K562 (cell line): ENCODE data around the gene EFCC1. TPM values are rescaled to one million over a fixed set of nuclear protein-coding genes. Genes with fewer than 3 reads are reported as not detected.
A peak's percentile ranks its signal among the peaks of the same experiment; 100 is the strongest.

Source experiments
- ATAC-seq: fragments of 200-7000 bp; cut with Tn5 transposase; 3 replicates; pipeline ENCODE4 v1.9.1; 2020; ENCODE audit warnings: moderate library complexity
- Bru-seq: library from RNA; stranded (reverse); fragments of 400-500 nt; gene quantifications from one replicate; lab custom pipeline; 2021; lab: Mats Ljungman, UMichigan
- BruChase-seq, 2 experiments: library from RNA; stranded (reverse); fragments of 400-500 nt; gene quantifications; one replicate each; lab custom pipeline; 2021; lab: Mats Ljungman, UMichigan
- BruUV-seq: library from RNA; stranded (reverse); fragments of 400-500 nt; replicated peaks from 2 replicates; lab custom pipeline; 2021; lab: Mats Ljungman, UMichigan
- CTCF ChIA-PET: fragments of 300-600 bp; formaldehyde crosslinking; extraction: SDS; loops from one replicate; lab custom pipeline; 2021; ENCODE audit warnings: low intra/inter-chr PET ratio; lab: Yijun Ruan, JAX
- POLR2A ChIA-PET: fragments of 300-600, 350-650 bp; sonication (Branson Sonifier 250); formaldehyde crosslinking; extraction: SDS; loops from one replicate; lab custom pipeline; 2021; ENCODE audit warnings: antibody characterized with exemption, inconsistent platforms; lab: Yijun Ruan, JAX
- DNase-seq, 4 experiments: peaks; one replicate each; pipeline versions ENCODE4 v3.0.0 to v3.0.0-alpha.2; 2011 to 2018; ENCODE audit warnings: low spot score in 3 of 4, mixed read lengths in 3 of 4; ENCODE audit errors: extremely low read depth in 1 of 4
- FAIRE-seq: peaks from 2 replicates; lab custom pipeline; 2011; peaks lifted over from hg19 to GRCh38; lab: Jason Lieb, UNC
- H2AFZ ChIP-seq: 2 replicates; pipeline ENCODE4 v1.6.0; 2011; ENCODE audit warnings: low read depth, low read length, control low read depth, inconsistent platforms
- H3K27ac ChIP-seq: fragments of 200-600 bp; 3 replicates; pipeline ENCODE4 v1.8.0; 2011; ENCODE audit warnings: low read depth, mild to moderate bottlenecking, control low read depth, inconsistent platforms, low read length, moderate library complexity, mixed read lengths; ENCODE audit errors: extremely low read depth
- H3K27me3 ChIP-seq, 2 experiments: fragments of 300-600 bp in 1 of 2; 2 replicates in 1 of 2; 3 replicates in 1 of 2; pipeline versions ENCODE4 v1.6.0 to v1.8.0; 2011; ENCODE audit warnings: inconsistent platforms in 2 of 2, low read length in 2 of 2, mild to moderate bottlenecking in 1 of 2, mixed read lengths in 1 of 2, moderate library complexity in 1 of 2; ENCODE audit not compliant: control insufficient read depth in 2 of 2, insufficient read depth in 2 of 2
- H3K36me3 ChIP-seq: fragments of 300-600 bp; 3 replicates; pipeline ENCODE4 v1.8.0; 2011; ENCODE audit warnings: mild to moderate bottlenecking, low read length, inconsistent platforms; ENCODE audit not compliant: control insufficient read depth, insufficient read depth
- H3K4me1 ChIP-seq, 2 experiments: fragments of 200-600 bp in 1 of 2; replicated peaks in 1 of 2; 2 replicates in 1 of 2; 3 replicates in 1 of 2; pipeline versions ENCODE4 v1.5.1 to v1.8.0; 2011; ENCODE audit warnings: inconsistent platforms in 2 of 2, low read length in 2 of 2, mild to moderate bottlenecking in 1 of 2, mixed read lengths in 1 of 2, moderate library complexity in 1 of 2; ENCODE audit not compliant: control insufficient read depth in 2 of 2, insufficient read depth in 2 of 2
- H3K4me2 ChIP-seq: 2 replicates; pipeline ENCODE4 v1.6.1; 2011; ENCODE audit warnings: low read length, control low read depth, inconsistent platforms, mixed read lengths; ENCODE audit not compliant: insufficient read depth
- H3K4me3 ChIP-seq: fragments of 200-600 bp; sonication (generic), shearing (Covaris generic); 2 replicates; pipeline ENCODE4 v1.5.1; 2016; ENCODE audit warnings: control low read depth, inconsistent platforms
- H3K79me2 ChIP-seq: fragments of 200-600 bp; 3 replicates; pipeline ENCODE4 v1.8.0; 2011; ENCODE audit warnings: low read length, inconsistent platforms; ENCODE audit not compliant: control insufficient read depth, insufficient read depth
- H3K9ac ChIP-seq, 2 experiments: 2 replicates each; pipeline versions ENCODE4 v1.6.0 to v1.6.1; 2011; ENCODE audit warnings: low read depth in 2 of 2, low read length in 2 of 2, control low read depth in 1 of 2, inconsistent platforms in 1 of 2, mild to moderate bottlenecking in 1 of 2, mixed read lengths in 1 of 2; ENCODE audit not compliant: insufficient read depth in 1 of 2
- H3K9me1 ChIP-seq: one replicate; pipeline ENCODE4 v1.6.0; 2011; ENCODE audit warnings: inconsistent platforms, mild to moderate bottlenecking, low read length, moderate library complexity; ENCODE audit not compliant: control insufficient read depth, insufficient read depth
- H3K9me3 ChIP-seq: replicated peaks from 2 replicates; pipeline ENCODE4 v1.5.1; 2011; ENCODE audit warnings: low read depth, low read length, inconsistent platforms; ENCODE audit not compliant: control insufficient read depth, insufficient read depth
- H4K20me1 ChIP-seq: replicated peaks from 2 replicates; pipeline ENCODE4 v1.6.1; 2011; ENCODE audit warnings: low read length, inconsistent platforms, mixed read lengths; ENCODE audit not compliant: control insufficient read depth, insufficient read depth
- CREB3L1 ChIP-seq: fragments of 450-650 bp; IDR thresholded peaks from 2 replicates; pipeline ENCODE4 v1.6.1; 2014; ENCODE audit warnings: low read depth, mild to moderate bottlenecking, moderate library complexity, borderline replicate concordance
- E2F5 ChIP-seq: sonication (generic); formaldehyde crosslinking; IDR thresholded peaks from 2 replicates; pipeline ENCODE4 v1.8.0; 2022; ENCODE audit warnings: mild to moderate bottlenecking, missing genetic modification reagents
- MBD1 ChIP-seq: fragments of 250-450 bp; sonication (Bioruptor Pico); IDR thresholded peaks from 2 replicates; pipeline ENCODE4 v1.8.0; 2022; ENCODE audit warnings: inconsistent platforms
- SMARCA5 ChIP-seq: fragments of 450-650 bp; IDR thresholded peaks from 2 replicates; pipeline ENCODE4 v1.6.1; 2016
- WGBS: fragments of 100-300 bp; shearing (Covaris generic); methylation state at CpG from one replicate; pipeline ENCODE4 v1.1.6; 2016; ENCODE audit warnings: low coverage, mixed read lengths; ENCODE audit not compliant: insufficient coverage; ENCODE audit errors: missing lambda C conversion rate; 5-methylcytosine and 5-hydroxymethylcytosine counted together
- in situ Hi-C: fragments of 300-500 bp; cut with MboI; formaldehyde crosslinking; loops from 4 replicates; pipeline ENCODE4 v1.15.0; 2018; ENCODE audit warnings: inconsistent platforms, mixed read lengths
- intact Hi-C: fragments of 100-400 bp; cut with micrococcal nuclease; formaldehyde crosslinking; loops from 2 replicates; pipeline ENCODE4 v1.14.2; 2022
- long read RNA-seq, 3 experiments: library from polyadenylated mRNA in 2 of 3; library from RNA in 1 of 3; unstranded in 2 of 3; stranded (forward) in 1 of 3; transcript quantifications; one replicate each; pipeline ENCODE4 v2.0.0, GENCODE V29; 2019 to 2022
- polyA minus RNA-seq, 3 experiments: library from RNA; depleted of rRNA, polyadenylated mRNA; stranded (reverse); fragments of >200 nt; gene quantifications; 2 replicates each; pipeline ENCODE4 v1.2.3, GENCODE V29; 2011
- polyA plus RNA-seq, 8 experiments: library from polyadenylated mRNA; depleted of rRNA in 4 of 8; stranded (reverse) in 5 of 8; unstranded in 3 of 8; fragments of >200 nt; fragmentation: Nextera tagmentation in 2 of 8; fragmentation: Illumina TruSeq in 1 of 8; extraction: Ambion mirVana in 2 of 8; extraction: Trizol in 1 of 8; gene quantifications; 2 replicates each; pipeline versions ENCODE4 v1.2.1 to v1.2.3, GENCODE V29; 2011 to 2014; ENCODE audit warnings: inconsistent platforms in 1 of 8, missing spikeins in 1 of 8
- total RNA-seq, 7 experiments: library from RNA; depleted of rRNA in 6 of 7; stranded (reverse); fragments of >200 nt in 6 of 7; fragmentation: Illumina TruSeq in 2 of 7; extraction: Trizol in 2 of 7; gene quantifications; 2 replicates each; pipeline versions ENCODE4 v1.2.1 to v1.2.3, GENCODE V29; 2011 to 2021; ENCODE audit warnings: low replicate concordance in 1 of 7

EFCC1 gene
- not detected in 2 replicates for total RNA-seq (2011; cell fraction: chromatin; rRNA removed; ENCODE audit: low replicate concordance)
- total RNA-seq (2011; cell fraction: nucleolus; rRNA removed): not detected in 2 replicates
- total RNA-seq (2011; cell fraction: nucleoplasm; rRNA removed): not detected in 2 replicates
- total RNA-seq (2014; rRNA removed) (not detected in 2 replicates), total RNA-seq (2014; rRNA removed; fragmentation: Illumina TruSeq; extraction: Trizol) (not detected in 2 replicates), total RNA-seq (2015; rRNA removed; fragmentation: Illumina TruSeq; extraction: Trizol) (not detected in 2 replicates), total RNA-seq (2021) (0.07 TPM in 1 of 2 replicates, not detected in the other), polyA plus RNA-seq (2011; rRNA removed) (not detected in 2 replicates), polyA plus RNA-seq (2014; fragmentation: Illumina TruSeq; extraction: Trizol) (not detected in 2 replicates), polyA plus RNA-seq (2014; fragmentation: Nextera tagmentation; extraction: Ambion mirVana) (not detected), polyA plus RNA-seq (2014; rRNA removed) (not detected in 2 replicates), polyA minus RNA-seq (2011; rRNA and poly(A)+ RNA removed) (not detected in 2 replicates), Bru-seq, nascent RNA (percentile 10 among the genes with signal in this experiment), BruChase-seq, experiment 1, labeled RNA remaining after a 2-hour chase (percentile 5 among the genes with signal in this experiment), BruChase-seq, experiment 2, labeled RNA remaining after a 6-hour chase (not detected)
- polyA plus RNA-seq (2011; cell fraction: cytosol; rRNA removed): not detected in 2 replicates
- not detected in 2 replicates for polyA plus RNA-seq (2011; cell fraction: nucleus; rRNA removed)
- polyA plus RNA-seq (2012): not detected in 2 replicates
- polyA minus RNA-seq (2011; cell fraction: cytosol; rRNA and poly(A)+ RNA removed): not detected in 2 replicates
- polyA minus RNA-seq (2011; cell fraction: nucleus; rRNA and poly(A)+ RNA removed): not detected in 2 replicates
- long read RNA-seq, experiment 1: 0 reads
- long read RNA-seq, experiment 2: 0 reads
- long read RNA-seq, experiment 3: 0 reads

GRCh38 chr3:129001101-129001805, at the start of gene EFCC1:
TSS of gene EFCC1 (plus strand) at chr3:129001304. CDS start at chr3:129001629, 325 bp downstream.
- H3K9ac ChIP-seq: no peak within 1 kb of the TSS
- H3K4me2 ChIP-seq: no peak within 1 kb of the TSS
- H3K27ac ChIP-seq: no peak within 1 kb of the TSS
- peak in 2 of 4 experiments; percentile 47 to 56 for DNase-seq
- no peaks in the 10 kb centered on the region for H3K9me3 ChIP-seq
- peak; percentile 61; the same call in 2 of the 3 replicates for ATAC-seq
- no TSS peak for BruUV-seq
- H3K27me3 ChIP-seq: peaks cover 9 to 48% of the 10 kb centered on the region in 2 experiments; a peak in 4 of 5 replicates
- ChIA-PET POLR2A (interaction anchor here (0.6 kb wide), 1 partner anchor 81 kb away, joined by 3 read pairs; no protein-coding TSS in a partner anchor), CTCF (no interaction called here)
- TF ChIP-seq MBD1 (CRISPR knock-in tag): no peak
- no peak for TF ChIP-seq CREB3L1
- no peak for TF ChIP-seq SMARCA5
- no peak for TF ChIP-seq E2F5 (CRISPR knock-in tag)
- in situ Hi-C loops (no loop called here), intact Hi-C loops (no loop called here)
- H4K20me1 ChIP-seq: no peaks in the 10 kb centered on the region
- H3K36me3 ChIP-seq: no peaks in the 10 kb centered on the region
- no peak within 1 kb of the TSS for H2AFZ ChIP-seq
- 2% methylated on average over 18 of the region's 74 CpGs for WGBS
- no peak within 1 kb of the TSS; the same call in 1 of the 2 replicates for H3K4me3 ChIP-seq
- FAIRE-seq: no peak
- H3K4me1 ChIP-seq: peaks cover 0 to 17% of the 10 kb centered on the region in 2 experiments; a peak in 2 of 5 replicates
- no peaks in the 10 kb centered on the region for H3K9me1 ChIP-seq
- no peaks in the 10 kb centered on the region for H3K79me2 ChIP-seq
